ENCODE measurements around the gene CCDC17.

Gene CCDC17

DNA sequence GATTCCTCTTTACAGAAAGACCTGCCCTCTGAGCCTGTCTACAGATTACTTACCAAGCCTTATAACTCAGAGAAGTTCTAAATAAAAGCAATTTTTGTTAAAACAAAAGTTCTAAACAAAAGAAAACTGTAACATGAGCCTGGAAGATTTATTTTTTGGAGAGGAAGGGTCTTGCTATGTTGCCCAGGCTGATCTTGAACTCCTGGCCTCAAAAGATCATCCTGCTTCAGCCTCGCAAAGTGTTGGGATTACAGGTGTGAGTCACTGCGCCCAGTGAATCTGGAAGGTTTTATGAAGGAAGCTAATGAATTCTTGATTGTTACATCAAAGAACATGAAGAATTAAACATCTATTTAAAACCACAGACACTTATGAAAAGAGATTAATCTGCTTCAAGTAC lies 35.4 kb upstream of the CCDC17 start:
- no peak overlapping the region for H3K4me3 ChIP-seq (ENCODE audit: insufficient read length, low read depth)
- no peak overlapping the region for H3K9ac ChIP-seq (ENCODE audit: insufficient read length, low read depth)
- H3K9me3 ChIP-seq (ENCODE audit: insufficient read depth, low read length): no peaks in the 10 kb centered on the region
- TF ChIP-seq SUZ12 (IDR thresholded peaks at IDR 0.05; ENCODE audit: extremely low read depth, insufficient read depth, insufficient read length): no peak
- no peaks in the 10 kb centered on the region for H3K27me3 ChIP-seq (ENCODE audit: insufficient read depth, insufficient read length)
- DNase-seq (ENCODE audit: low read depth, low spot score): no peak
- no peaks in the 10 kb centered on the region for H3K4me1 ChIP-seq (ENCODE audit: insufficient read depth, insufficient read length)
- H3K36me3 ChIP-seq (ENCODE audit: insufficient read depth, insufficient read length, low read length): peaks cover 75% of the 10 kb centered on the region

GRCh38 chr1:45658171-45658570 lies 34.3 kb upstream of the CCDC17 start:
- Histone ChIP-seq H3K4me3 (ENCODE audit: insufficient read length, low read depth) (no peak overlapping the region), H3K9me3 (ENCODE audit: insufficient read depth, low read length) (no peaks in the 10 kb centered on the region), H3K36me3 (ENCODE audit: insufficient read depth, insufficient read length, low read length) (peaks cover 86% of the 10 kb centered on the region), H3K9ac (ENCODE audit: insufficient read length, low read depth) (no peak overlapping the region), H3K27me3 (ENCODE audit: insufficient read depth, insufficient read length) (no peaks in the 10 kb centered on the region), H3K4me1 (ENCODE audit: insufficient read depth, insufficient read length) (no peaks in the 10 kb centered on the region)
- DNase-seq (ENCODE audit: low read depth, low spot score): no peak
- TF ChIP-seq YY1 (IDR thresholded peaks at IDR 0.05; ENCODE audit: insufficient read depth, insufficient read length): no peak
- TF ChIP-seq SUZ12 (IDR thresholded peaks at IDR 0.05; ENCODE audit: extremely low read depth, insufficient read depth, insufficient read length): no peak
- TF ChIP-seq ZNF274 (IDR thresholded peaks at IDR 0.05; ENCODE audit: low read depth, low read length): no peak

- no peak for TF ChIP-seq YY1 (IDR thresholded peaks at IDR 0.05; ENCODE audit: insufficient read depth, insufficient read length)
- TF ChIP-seq ZNF274 (IDR thresholded peaks at IDR 0.05; ENCODE audit: low read depth, low read length): no peak
- no peak for TF ChIP-seq SUZ12 (IDR thresholded peaks at IDR 0.05; ENCODE audit: extremely low read depth, insufficient read depth, insufficient read length)
- Histone ChIP-seq H3K36me3 (ENCODE audit: insufficient read depth, insufficient read length, low read length) (peaks cover 96% of the 10 kb centered on the region), H3K9me3 (ENCODE audit: insufficient read depth, low read length) (no peaks in the 10 kb centered on the region), H3K4me3 (ENCODE audit: insufficient read length, low read depth) (no peak overlapping the region), H3K27me3 (ENCODE audit: insufficient read depth, insufficient read length) (no peaks in the 10 kb centered on the region), H3K9ac (ENCODE audit: insufficient read length, low read depth) (no peak overlapping the region), H3K4me1 (ENCODE audit: insufficient read depth, insufficient read length) (no peaks in the 10 kb centered on the region)
- no peak for DNase-seq (ENCODE audit: low read depth, low spot score)
These were observed 32.8 kb upstream of the CCDC17 start for GRCh38 chr1:45656573-45657226.

DNA sequence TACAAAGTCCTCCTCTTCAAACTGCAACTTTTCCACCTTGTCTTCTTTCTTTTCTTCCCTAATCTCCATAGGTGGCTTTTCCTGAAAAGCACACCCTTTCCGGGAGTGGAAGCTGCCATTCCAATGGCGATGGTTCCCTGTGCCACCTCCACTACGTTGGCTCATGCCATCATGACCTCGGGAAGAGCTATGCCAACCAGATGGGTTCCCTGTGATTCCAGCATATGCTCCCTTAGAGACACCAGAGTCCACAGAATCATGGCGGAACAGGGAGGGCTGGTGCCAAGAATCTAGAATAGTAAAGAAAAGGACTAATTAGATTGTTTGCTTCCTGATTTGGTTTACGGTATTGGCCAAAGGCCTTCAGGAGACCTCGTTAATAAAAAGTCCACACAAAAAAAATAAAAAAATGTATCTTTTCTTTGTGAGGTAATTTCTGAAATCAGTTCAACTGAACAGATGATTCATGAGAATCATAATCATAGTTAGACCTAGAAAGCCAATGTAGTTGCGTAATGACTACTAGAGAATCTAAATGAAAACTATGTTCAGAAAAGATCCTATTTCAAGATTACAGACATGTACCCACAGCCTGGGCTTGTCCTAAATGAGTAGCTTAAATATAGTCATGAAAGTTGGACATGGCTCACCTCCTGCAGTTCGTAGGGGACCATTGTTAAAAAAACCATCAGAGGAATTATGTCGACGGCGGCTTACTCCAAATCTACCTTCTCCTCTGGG lies 30.9 kb upstream of the CCDC17 start:
- Histone ChIP-seq H3K4me1 (ENCODE audit: insufficient read depth, insufficient read length) (no peaks in the 10 kb centered on the region), H3K9me3 (ENCODE audit: insufficient read depth, low read length) (no peaks in the 10 kb centered on the region), H3K36me3 (ENCODE audit: insufficient read depth, insufficient read length, low read length) (peaks cover 100% of the 10 kb centered on the region), H3K4me3 (ENCODE audit: insufficient read length, low read depth) (no peak overlapping the region), H3K27me3 (ENCODE audit: insufficient read depth, insufficient read length) (no peaks in the 10 kb centered on the region), H3K9ac (ENCODE audit: insufficient read length, low read depth) (no peak overlapping the region)
- no peak for DNase-seq (ENCODE audit: low read depth, low spot score)
- no peak for TF ChIP-seq YY1 (IDR thresholded peaks at IDR 0.05; ENCODE audit: insufficient read depth, insufficient read length)
- no peak for TF ChIP-seq SUZ12 (IDR thresholded peaks at IDR 0.05; ENCODE audit: extremely low read depth, insufficient read depth, insufficient read length)
- TF ChIP-seq ZNF274 (IDR thresholded peaks at IDR 0.05; ENCODE audit: low read depth, low read length): no peak

DNA sequence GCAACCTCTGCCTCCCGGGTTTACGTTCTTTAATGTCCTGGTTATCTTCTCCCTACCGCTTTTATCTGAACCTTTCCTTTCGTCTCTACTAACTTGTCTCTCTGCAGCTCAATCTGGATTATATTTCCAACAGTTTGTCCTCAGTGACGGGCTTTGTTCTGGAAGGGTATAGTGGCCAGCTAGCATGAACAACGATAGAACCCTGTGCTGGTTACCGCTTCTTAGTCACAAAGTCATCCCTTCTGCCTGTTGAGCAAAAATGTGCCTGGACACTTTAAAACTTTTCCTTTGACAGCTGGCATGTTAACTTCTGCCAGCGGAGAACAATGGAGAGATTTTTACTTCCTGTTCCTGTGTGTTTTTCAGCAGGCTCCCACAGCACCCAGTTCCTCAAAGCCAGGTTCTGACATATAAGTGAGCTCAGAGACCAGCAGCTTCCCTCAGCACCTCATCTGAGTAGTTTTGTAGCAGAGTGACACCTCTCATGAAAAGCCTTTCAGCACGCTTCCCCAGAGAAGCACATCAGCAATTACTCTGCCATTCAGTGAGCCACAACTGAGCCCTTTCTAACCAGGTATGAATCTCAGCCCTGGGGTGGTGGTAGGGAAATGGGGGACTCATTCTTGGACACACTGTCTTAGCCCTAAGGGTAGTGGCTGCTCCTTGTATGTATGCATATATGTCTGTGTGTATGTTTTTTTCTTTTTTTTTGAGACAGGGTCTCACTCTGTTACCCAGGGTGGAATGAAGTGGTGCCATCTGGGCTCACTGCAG lies 23.6 kb upstream of the CCDC17 start:
- Histone ChIP-seq H3K27me3 (ENCODE audit: insufficient read depth, insufficient read length) (no peaks in the 10 kb centered on the region), H3K9ac (ENCODE audit: insufficient read length, low read depth) (no peak overlapping the region), H3K9me3 (ENCODE audit: insufficient read depth, low read length) (no peaks in the 10 kb centered on the region), H3K4me3 (ENCODE audit: insufficient read length, low read depth) (no peak overlapping the region), H3K4me1 (ENCODE audit: insufficient read depth, insufficient read length) (no peaks in the 10 kb centered on the region), H3K36me3 (ENCODE audit: insufficient read depth, insufficient read length, low read length) (peaks cover 86% of the 10 kb centered on the region)
- DNase-seq (ENCODE audit: low read depth, low spot score): no peak
- TF ChIP-seq SUZ12 (IDR thresholded peaks at IDR 0.05; ENCODE audit: extremely low read depth, insufficient read depth, insufficient read length) (no peak), ZNF274 (IDR thresholded peaks at IDR 0.05; ENCODE audit: low read depth, low read length) (no peak), YY1 (IDR thresholded peaks at IDR 0.05; ENCODE audit: insufficient read depth, insufficient read length) (no peak)

GRCh38 chr1:45644661-45645060 lies 20.8 kb upstream of the CCDC17 start:
- Histone ChIP-seq H3K4me3 (ENCODE audit: insufficient read length, low read depth) (no peak overlapping the region), H3K4me1 (ENCODE audit: insufficient read depth, insufficient read length) (no peaks in the 10 kb centered on the region), H3K9me3 (ENCODE audit: insufficient read depth, low read length) (no peaks in the 10 kb centered on the region), H3K9ac (ENCODE audit: insufficient read length, low read depth) (no peak overlapping the region), H3K36me3 (ENCODE audit: insufficient read depth, insufficient read length, low read length) (peaks cover 85% of the 10 kb centered on the region), H3K27me3 (ENCODE audit: insufficient read depth, insufficient read length) (no peaks in the 10 kb centered on the region)
- no peak for DNase-seq (ENCODE audit: low read depth, low spot score)
- TF ChIP-seq ZNF274 (IDR thresholded peaks at IDR 0.05; ENCODE audit: low read depth, low read length) (no peak), YY1 (IDR thresholded peaks at IDR 0.05; ENCODE audit: insufficient read depth, insufficient read length) (no peak), SUZ12 (IDR thresholded peaks at IDR 0.05; ENCODE audit: extremely low read depth, insufficient read depth, insufficient read length) (no peak)

- Histone ChIP-seq H3K9me3 (ENCODE audit: insufficient read depth, low read length) (no peaks in the 10 kb centered on the region), H3K27me3 (ENCODE audit: insufficient read depth, insufficient read length) (no peaks in the 10 kb centered on the region), H3K4me1 (ENCODE audit: insufficient read depth, insufficient read length) (no peaks in the 10 kb centered on the region), H3K4me3 (ENCODE audit: insufficient read length, low read depth) (no peak overlapping the region), H3K9ac (ENCODE audit: insufficient read length, low read depth) (no peak overlapping the region), H3K36me3 (ENCODE audit: insufficient read depth, insufficient read length, low read length) (peaks cover 85% of the 10 kb centered on the region)
- no peak for TF ChIP-seq YY1 (IDR thresholded peaks at IDR 0.05; ENCODE audit: insufficient read depth, insufficient read length)
- no peak for TF ChIP-seq ZNF274 (IDR thresholded peaks at IDR 0.05; ENCODE audit: low read depth, low read length)
- no peak for TF ChIP-seq SUZ12 (IDR thresholded peaks at IDR 0.05; ENCODE audit: extremely low read depth, insufficient read depth, insufficient read length)
- DNase-seq (ENCODE audit: low read depth, low spot score): no peak
These were observed 20.1 kb upstream of the CCDC17 start for GRCh38 chr1:45643978-45644377.

Measured in NT2/D1 (cell line).